Activated CD4-positive, alpha-beta T cell treated with anti-CD3 and anti-CD28 coated beads, Interleukin-2, amount 50 U/mL, for 48 hours (primary cell): ENCODE data around the gene MUCL3.
"Not testable (repeated sequence)": the region's sequence is repeated elsewhere in the genome, so short reads cannot be mapped to it uniquely, and the experiment has no call there.

Source experiments
- DNase-seq, 2 experiments: peaks; one replicate each; pipeline ENCODE4 v3.0.0-alpha.2; 2020

The MUCL3 gene

GRCh38 chr6:30940361-30940986 lies at the start of gene MUCL3:
MUCL3 (plus strand) TSS chr6:30940973; CDS start chr6:30941000, 27 bp downstream.
- no peak for DNase-seq

DNA sequence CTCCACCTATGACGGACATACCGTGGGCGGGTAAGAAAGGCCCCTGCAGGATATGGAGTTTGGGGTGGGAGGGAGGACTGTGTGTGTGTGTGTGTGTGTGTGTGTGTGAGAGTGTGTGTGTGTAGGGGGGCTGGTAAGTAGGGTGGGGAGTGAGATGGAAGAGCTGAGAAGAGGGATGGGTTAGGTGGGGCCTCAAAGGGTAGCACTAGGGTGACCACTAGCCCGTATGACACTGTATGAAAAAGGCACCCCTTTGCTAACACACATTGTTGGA lies 49.4 kb upstream of the MUCL3 start:
- DNase-seq, result no peak

DNA sequence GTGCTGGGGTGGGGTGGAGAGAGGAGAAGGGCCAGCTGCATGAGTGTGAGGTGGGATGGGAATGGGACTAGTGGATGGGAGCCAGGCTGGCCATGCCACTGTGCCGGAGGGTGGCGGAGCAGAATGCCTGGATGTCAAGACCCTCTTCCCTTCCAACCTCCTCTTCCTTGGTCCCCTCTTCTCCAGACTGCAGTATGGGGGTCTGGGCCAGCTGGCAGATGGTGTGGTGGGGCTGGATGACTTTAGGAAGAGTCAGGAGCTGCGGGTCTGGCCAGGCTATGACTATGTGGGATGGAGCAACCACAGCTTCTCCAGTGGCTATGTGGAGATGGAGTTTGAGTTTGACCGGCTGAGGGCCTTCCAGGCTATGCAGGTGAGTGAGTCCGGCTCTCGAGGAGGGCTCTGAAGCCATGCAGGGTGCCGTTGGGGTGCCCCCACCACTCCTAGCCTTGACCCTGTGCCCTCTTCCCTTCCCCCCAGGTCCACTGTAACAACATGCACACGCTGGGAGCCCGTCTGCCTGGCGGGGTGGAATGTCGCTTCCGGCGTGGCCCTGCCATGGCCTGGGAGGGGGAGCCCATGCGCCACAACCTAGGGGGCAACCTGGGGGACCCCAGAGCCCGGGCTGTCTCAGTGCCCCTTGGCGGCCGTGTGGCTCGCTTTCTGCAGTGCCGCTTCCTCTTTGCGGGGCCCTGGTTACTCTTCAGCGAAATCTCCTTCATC lies 48.8 kb upstream of the MUCL3 start:
- no peak for DNase-seq

DNA sequence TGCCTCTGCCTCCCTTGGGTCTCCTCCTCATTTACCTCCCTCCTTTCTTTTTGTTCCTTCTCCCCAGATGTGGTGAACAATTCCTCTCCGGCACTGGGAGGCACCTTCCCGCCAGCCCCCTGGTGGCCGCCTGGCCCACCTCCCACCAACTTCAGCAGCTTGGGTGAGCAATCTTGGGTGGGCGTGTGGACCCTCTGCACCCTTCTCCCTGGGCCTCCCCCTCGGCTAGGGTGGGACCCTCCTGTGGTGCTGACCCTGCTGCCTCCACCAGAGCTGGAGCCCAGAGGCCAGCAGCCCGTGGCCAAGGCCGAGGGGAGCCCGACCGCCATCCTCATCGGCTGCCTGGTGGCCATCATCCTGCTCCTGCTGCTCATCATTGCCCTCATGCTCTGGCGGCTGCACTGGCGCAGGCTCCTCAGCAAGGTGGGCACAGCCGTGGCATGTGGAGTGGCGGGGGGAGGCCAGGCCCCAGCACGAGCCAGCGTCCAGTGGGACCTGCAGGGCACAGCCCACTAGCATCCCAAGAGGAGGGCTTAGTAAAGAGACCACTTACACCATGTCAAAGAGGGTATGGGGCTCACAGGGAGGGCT lies 47.7 kb upstream of the MUCL3 start:
- no peak for DNase-seq

DNA sequence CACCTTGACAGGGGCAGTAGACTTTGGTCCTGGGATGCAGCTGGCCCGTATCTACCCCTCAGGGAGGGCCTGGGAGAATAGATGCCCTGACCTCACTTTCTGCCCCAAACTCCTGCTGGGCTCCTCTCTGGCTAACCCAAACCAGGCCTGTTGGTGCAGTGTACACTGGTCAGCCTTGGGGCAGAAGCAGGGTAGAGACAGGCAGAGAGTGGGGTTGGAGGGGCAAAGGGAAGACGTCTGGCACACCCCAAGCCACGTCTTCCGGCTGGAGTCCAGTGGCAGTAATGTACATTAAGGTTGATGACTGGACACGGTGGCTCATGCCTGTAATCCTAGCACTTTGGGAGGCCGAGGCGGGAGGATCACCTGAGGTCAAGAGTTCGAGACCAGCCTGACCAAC lies 47.1 kb upstream of the MUCL3 start:
- DNase-seq, result no peak

GRCh38 chr6:30894381-30894780 lies 46.4 kb upstream of the MUCL3 start:
- no peak for DNase-seq

- DNase-seq, result no peak
Observed at GRCh38 chr6:30894935-30895334, 45.8 kb upstream of the MUCL3 start.

DNA sequence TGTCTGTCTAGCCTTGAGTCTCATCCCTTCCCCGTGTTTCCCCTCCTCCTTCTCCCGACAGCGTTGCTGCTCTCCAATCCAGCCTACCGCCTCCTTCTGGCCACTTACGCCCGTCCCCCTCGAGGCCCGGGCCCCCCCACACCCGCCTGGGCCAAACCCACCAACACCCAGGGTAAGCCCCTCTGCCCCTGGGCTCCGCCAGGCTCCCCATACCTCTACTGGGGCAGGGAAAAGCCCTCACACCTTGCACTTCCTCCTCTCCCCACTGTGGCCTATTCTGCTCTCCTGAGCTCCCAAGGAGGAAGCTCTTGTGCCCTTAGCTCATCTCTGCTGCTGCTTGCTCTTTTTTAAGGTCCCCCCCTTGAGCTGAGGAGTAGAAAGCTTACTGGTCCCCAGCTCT lies 45.4 kb upstream of the MUCL3 start:
- no peak for DNase-seq

GRCh38 chr6:30896541-30896940 lies 44.2 kb upstream of the MUCL3 start:
- DNase-seq, result no peak

GRCh38 chr6:30897882-30898281 lies 42.9 kb upstream of the MUCL3 start:
- no peak for DNase-seq

DNA sequence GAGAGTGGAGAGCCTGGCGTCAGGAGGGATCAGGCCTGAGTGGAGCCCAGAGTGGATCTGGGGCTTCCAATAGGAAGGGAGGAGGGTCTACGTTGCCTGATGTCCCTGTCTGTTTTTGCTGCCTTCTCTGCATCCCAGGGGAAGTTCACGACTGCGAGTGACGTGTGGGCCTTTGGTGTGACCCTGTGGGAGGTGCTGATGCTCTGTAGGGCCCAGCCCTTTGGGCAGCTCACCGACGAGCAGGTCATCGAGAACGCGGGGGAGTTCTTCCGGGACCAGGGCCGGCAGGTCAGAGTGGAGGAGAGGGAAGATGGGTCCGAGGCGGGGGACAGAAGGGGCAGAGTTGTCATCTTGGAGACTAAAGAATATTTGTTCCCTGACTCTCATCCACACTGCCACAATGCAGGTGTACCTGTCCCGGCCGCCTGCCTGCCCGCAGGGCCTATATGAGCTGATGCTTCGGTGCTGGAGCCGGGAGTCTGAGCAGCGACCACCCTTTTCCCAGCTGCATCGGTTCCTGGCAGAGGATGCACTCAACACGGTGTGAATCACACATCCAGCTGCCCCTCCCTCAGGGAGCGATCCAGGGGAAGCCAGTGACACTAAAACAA lies 41.9 kb upstream of the MUCL3 start:
- no peak for DNase-seq

GRCh38 chr6:30900863-30901417 lies 39.8 kb upstream of the MUCL3 start:
- DNase-seq, result no peak

GRCh38 chr6:30901436-30901835 lies 39.3 kb upstream of the MUCL3 start:
- DNase-seq, result no peak

- not testable (repeated sequence) for DNase-seq
Observed at GRCh38 chr6:30902196-30902595, 38.6 kb upstream of the MUCL3 start.

DNA sequence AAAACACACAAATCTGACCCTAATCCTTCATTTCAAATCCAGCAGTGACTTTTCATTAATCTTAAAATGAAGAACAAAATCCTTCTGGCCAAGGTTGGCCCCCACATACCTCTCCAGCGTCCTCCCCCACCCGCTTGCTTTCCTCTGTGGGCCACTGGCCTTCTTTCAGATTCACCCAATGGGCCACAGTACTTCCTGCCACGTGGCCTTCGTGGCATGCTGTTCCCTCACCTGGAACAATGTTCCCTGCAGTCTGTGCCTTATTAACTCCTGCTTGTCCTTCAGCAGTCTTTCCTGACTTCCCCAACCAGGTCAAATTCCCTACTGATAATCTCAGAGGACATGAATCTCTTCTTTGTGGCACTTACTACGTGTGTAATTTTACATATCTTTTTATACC lies 38.1 kb upstream of the MUCL3 start:
- no peak for DNase-seq

DNA sequence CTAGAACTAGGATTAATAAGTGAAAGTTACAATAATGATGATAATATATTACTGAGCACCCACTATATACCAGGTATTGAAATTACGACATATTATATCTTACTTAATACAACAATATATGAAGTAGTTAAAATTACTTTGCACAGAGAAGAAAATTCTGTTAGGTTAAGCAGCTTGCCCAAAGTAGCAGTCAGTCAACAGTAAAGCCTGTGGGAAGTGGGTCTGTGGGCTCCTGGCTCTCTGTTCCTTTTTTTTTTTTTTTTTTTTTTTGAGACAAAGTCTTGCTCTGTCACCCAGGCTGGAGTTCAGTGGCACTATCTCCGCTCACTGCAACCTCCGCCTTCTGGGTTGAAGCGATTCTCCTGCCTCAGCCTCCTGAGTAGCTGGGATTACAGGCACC lies 37.5 kb upstream of the MUCL3 start:
- DNase-seq, result no peak

GRCh38 chr6:30907290-30907757 lies 33.4 kb upstream of the MUCL3 start:
- not testable (repeated sequence) for DNase-seq

GRCh38 chr6:30907758-30908591 lies 32.8 kb upstream of the MUCL3 start, which contains the start of gene GTF2H4:
GTF2H4 (plus strand) TSS chr6:30908207.
- DNase-seq, result peak; percentile 96 to 98

- no peak for DNase-seq
Observed at GRCh38 chr6:30908700-30909099, 32.1 kb upstream of the MUCL3 start.

GRCh38 chr6:30910473-30910872 lies 30.3 kb upstream of the MUCL3 start:
- not testable (repeated sequence) for DNase-seq

DNA sequence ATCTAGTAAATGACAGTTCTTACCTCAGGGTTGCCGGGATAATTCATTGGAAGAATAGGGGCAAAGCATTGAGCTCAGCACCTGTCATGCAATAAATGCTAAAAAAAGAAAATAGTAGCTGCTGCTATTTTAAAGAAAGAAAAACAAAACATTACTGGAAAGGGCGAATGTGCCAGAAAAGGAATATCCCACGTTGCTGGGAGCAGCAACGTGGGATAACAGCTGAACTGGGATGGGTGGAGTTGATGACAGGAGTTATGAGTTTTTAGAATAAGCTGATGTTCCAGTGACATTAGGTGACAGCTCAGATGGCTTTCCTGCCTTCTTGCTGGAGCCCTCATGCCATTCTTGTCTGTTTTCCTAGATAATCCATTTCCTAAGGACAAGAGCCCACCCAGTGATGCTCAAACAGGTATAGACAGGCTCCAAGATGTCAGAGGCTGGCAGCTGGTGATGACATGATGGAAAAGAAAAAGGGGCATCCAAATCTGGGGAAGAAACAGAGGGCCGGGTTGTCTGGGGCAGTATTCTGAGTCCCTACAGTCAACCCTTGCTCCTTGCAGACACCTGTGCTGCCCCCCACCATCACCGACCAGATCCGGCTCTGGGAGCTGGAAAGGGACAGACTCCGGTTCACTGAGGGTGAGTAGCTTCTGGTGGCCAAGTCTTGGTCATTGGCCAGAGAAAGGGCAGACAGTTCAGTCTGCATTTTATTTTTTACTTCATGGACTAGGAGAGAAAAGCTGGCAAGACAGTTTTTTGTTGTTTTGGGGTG lies 27.8 kb upstream of the MUCL3 start:
- no peak for DNase-seq

GRCh38 chr6:30913721-30914075 lies 27.1 kb upstream of the MUCL3 start:
- no peak for DNase-seq
